IgD-negative memory B cell (primary cell): ENCODE data around the gene MYO5A. TPM values are rescaled to one million over a fixed set of nuclear protein-coding genes. Genes with fewer than 3 reads are reported as not detected.
"Not testable (repeated sequence)": the region's sequence is repeated elsewhere in the genome, so short reads cannot be mapped to it uniquely, and the experiment has no call there.

ENCODE experiments used
- H3K27ac Mint-ChIP-seq, 3 donors: one replicate each; pipeline ENCODE4 v1.8.0; 2020 to 2022; ENCODE audit warnings: mild to moderate bottlenecking in 3 of 3, mixed read lengths in 3 of 3, moderate library complexity in 1 of 3
- H3K27me3 Mint-ChIP-seq: one replicate; pipeline ENCODE4 v1.8.0; 2021; ENCODE audit warnings: mixed read lengths
- H3K36me3 Mint-ChIP-seq: one replicate; pipeline ENCODE4 v1.8.0; 2020; ENCODE audit warnings: mild to moderate bottlenecking, mixed read lengths
- H3K4me1 Mint-ChIP-seq, 3 donors: one replicate each; pipeline ENCODE4 v1.8.0; 2020 to 2022; ENCODE audit warnings: mixed read lengths in 3 of 3, mild to moderate bottlenecking in 1 of 3
- H3K4me3 Mint-ChIP-seq, 4 donors: one replicate each; pipeline ENCODE4 v1.8.0; 2020 to 2022; ENCODE audit warnings: mild to moderate bottlenecking in 4 of 4, mixed read lengths in 4 of 4, moderate library complexity in 3 of 4
- H3K9me3 Mint-ChIP-seq, 3 donors: one replicate each; pipeline ENCODE4 v1.8.0; 2020 to 2021; ENCODE audit warnings: mixed read lengths in 3 of 3, mild to moderate bottlenecking in 1 of 3
- polyA plus RNA-seq: library from polyadenylated mRNA; unstranded; fragments of 300-500 nt; fragmentation: Illumina TruSeq; gene quantifications from one replicate; pipeline ENCODE4 v1.2.3, GENCODE V29; 2021

The MYO5A gene
- polyA plus RNA-seq, 1 donor from 2014 or later: 16.7 TPM

DNA sequence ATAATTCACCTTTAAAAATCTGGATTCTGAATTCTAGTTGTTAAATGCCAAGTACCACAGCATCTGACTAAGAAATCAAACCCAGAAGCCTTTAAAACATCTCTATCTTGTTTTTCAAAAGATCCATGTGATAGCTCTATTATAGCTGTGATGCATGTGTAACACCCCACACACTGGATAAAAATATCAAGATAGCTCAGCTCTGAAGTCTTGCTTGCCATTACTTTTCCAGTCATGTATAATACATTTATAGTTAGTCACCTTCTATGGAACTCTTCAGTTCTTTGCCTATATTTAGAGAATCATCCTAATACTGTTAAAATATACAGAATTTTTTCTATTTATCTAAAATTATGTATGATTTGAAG is 28.6 kb upstream of the MYO5A start:
- Mint-ChIP-seq H3K36me3 (peaks cover 3% of the 10 kb centered on the region), H3K9me3 (no peaks in the 10 kb centered on the region), H3K4me1 (peaks cover 40 to 57% (median 44%) of the 10 kb centered on the region in 3 donors), H3K27ac (no peak overlapping the region), H3K4me3 (no peak overlapping the region), H3K27me3 (no peaks in the 10 kb centered on the region)

DNA sequence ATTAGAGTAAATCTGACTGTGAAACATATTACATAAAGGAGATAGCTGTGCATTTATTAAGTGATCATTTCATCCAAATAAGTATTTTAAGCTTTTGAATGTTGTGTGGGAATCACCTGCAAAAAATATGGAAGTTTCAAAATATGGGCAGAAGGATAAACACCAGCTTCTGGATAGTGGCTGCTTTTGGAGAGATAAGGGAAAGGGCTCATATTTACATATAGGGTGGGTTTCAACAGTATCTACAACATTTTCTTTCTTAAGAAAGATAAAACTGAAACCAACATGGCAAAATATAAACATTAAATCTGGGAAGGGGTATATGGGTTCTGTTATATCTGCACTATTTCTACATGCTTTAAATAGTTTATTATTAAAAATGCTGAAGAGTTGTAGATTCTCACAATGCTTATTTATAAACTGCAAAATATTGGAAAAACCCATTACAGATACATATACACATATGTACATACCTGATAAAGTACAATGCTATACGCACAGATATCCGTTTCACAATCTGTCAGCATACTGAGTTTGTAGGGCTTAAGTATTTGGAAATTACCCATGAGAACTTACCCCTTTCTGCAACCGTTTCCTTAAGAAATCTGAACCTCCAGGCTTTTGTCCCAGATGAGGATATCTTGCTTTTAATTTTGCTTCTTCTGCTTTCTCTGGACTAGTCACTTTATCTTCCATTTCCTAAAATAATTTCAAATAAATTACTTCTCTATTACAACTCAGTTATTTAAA is 28.0 kb upstream of the MYO5A start:
- Mint-ChIP-seq H3K27me3 (no peaks in the 10 kb centered on the region), H3K27ac (peak overlapping the region in 2 of 3 donors; percentile 26 to 66), H3K36me3 (peaks cover 3% of the 10 kb centered on the region), H3K4me1 (peaks cover 38 to 57% (median 44%) of the 10 kb centered on the region in 3 donors), H3K9me3 (no peaks in the 10 kb centered on the region), H3K4me3 (no peak overlapping the region)

DNA sequence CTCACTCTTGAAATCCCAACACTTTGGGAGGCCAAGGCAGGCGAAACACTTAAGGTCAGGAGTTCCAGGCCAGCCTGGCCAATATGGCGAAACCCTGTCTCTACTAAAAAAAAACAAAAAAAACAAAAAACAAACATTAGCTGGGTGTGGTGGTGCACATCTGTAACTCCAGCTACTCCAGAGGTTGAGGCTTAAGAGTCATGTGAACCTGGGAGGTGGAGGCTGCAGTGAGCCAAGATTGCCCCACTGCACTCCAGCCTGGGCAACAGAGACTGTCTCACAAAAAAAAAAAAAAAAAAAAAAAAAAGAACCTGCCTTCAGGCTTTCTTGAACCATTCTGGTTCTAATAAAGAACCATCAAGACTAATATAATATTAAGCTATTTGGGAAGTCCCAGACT is 23.6 kb upstream of the MYO5A start:
- Mint-ChIP-seq H3K9me3 (no peaks in the 10 kb centered on the region), H3K4me3 (no peak overlapping the region), H3K27me3 (no peaks in the 10 kb centered on the region), H3K27ac (no peak overlapping the region), H3K36me3 (peaks cover 7% of the 10 kb centered on the region), H3K4me1 (peaks cover 16 to 31% (median 17%) of the 10 kb centered on the region in 3 donors)

DNA sequence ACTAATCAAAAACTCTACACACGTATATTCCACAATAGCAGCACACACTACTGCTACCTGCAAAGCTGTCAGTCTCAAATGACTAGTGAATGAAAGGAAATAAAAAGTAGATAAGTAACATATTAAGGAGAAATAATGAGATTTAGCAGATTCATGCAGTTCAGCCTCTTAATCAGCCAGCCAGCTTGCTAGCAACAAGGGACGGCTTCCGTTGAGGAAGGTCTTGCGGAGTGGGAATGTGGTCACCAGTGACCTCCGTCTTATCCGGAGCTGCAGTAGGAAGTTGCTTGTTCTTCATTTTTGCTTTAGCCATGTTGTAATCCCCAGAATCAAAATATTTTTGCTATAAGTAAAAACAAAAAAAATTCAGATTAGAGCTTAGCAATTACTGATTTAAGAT is 23.1 kb upstream of the MYO5A start:
- no peaks in the 10 kb centered on the region for H3K27me3 Mint-ChIP-seq
- no peak overlapping the region for H3K4me3 Mint-ChIP-seq
- no peaks in the 10 kb centered on the region for H3K9me3 Mint-ChIP-seq
- H3K4me1 Mint-ChIP-seq: peaks cover 16 to 29% (median 16%) of the 10 kb centered on the region in 3 donors
- peaks cover 9% of the 10 kb centered on the region for H3K36me3 Mint-ChIP-seq
- no peak overlapping the region for H3K27ac Mint-ChIP-seq

DNA sequence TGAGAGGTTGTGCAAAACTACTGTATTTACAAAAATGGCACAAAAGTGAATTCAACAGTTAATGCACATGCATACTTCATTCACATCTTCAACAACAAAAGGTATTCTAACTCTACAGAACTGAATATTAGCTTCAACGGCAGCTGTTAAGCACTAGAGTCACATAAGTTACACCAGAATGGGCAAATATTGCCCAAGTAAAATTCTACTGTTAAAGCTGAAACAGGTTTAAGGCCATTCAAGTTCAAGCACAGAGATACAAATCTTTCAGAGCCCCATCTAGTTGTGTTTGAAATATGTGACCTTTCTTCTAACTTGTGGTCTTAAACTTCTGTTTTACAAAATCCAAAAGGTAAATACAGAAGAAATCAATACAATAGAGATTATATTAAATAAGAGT is 22.5 kb upstream of the MYO5A start:
- not testable (repeated sequence) for H3K4me3 Mint-ChIP-seq, H3K27me3 Mint-ChIP-seq, H3K9me3 Mint-ChIP-seq, H3K27ac Mint-ChIP-seq
- H3K4me1 Mint-ChIP-seq: peaks cover 13 to 23% (median 16%) of the 10 kb centered on the region in 3 donors
- peaks cover 14% of the 10 kb centered on the region for H3K36me3 Mint-ChIP-seq

DNA sequence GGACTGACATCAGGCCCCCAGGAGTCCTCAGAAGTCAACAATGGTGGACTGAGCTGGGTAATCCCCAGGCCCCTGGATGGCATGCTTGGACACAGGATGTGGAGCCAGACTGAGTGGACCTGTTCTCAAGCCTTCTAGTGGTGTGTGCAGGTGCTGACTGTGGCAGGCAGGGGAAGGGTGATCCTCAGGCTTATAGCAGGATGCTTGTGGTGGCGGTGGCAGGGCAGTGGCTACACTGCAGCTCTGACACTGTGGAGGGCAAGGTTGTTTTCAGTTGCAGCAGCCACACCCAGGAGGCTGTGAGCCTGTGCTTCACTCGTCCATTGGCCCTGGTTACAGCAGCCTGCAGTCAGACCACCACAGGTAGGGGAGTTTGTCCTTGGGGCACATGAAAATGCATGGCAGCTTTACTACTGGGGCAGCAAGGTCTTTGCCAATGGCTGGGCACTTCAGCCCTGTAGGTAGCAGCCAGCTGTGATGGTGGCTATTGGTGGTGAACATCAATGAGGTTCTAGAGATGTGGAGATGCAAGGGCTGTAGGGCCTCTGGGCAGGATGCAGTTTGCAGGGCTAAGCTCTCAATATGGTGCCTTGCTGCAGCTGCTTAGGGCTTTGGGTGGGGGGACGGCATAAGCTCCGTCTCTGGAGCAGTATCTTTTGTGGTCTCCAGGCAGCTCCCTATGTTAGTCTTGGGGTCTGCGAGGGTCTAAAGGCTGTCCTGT is 17.5 kb upstream of the MYO5A start:
- peak overlapping the region in 1 of 3 donors; percentile 68 for H3K27ac Mint-ChIP-seq
- peaks cover 0 to 8% (median 3%) of the 10 kb centered on the region in 3 donors for H3K9me3 Mint-ChIP-seq
- peaks cover 14% of the 10 kb centered on the region for H3K36me3 Mint-ChIP-seq
- peak overlapping the region in 1 of 4 donors; percentile 65 for H3K4me3 Mint-ChIP-seq
- peaks cover 0 to 5% (median 0%) of the 10 kb centered on the region in 3 donors for H3K4me1 Mint-ChIP-seq
- no peaks in the 10 kb centered on the region for H3K27me3 Mint-ChIP-seq

DNA sequence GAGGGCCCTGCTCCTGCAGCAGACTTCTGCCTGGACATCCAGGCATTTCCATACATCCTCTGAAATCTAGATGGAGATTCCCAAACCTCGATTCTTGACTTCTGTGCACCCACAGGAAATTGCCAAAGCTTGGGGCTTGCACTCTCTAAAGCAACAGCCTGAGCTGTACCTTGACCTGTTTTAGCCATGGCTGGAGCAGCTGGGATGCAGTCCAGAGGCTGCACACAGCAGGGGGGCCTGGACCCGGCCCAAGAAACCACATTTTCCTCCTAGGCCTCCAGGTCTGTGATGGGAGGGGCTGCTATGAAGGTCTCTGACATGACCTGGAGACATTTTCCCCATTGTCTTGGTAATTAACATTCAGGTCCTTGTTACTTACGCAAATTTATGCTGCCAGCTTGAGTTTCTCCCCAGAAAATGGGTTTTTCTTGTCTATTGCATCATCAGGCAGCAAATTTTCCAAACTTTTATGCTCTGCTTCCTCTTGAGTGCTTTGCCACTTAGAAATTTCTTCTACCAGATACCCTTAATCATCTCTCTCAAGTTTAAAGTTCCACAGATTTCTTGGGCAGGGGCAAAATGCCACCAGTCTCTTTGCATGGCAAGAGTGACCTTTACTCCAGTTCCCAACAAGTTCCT is 11.8 kb upstream of the MYO5A start:
- Mint-ChIP-seq H3K4me1 (no peaks in the 10 kb centered on the region), H3K27ac (peak overlapping the region in 1 of 3 donors; percentile 41), H3K9me3 (peaks cover 3 to 16% (median 6%) of the 10 kb centered on the region in 3 donors), H3K36me3 (peaks cover 5% of the 10 kb centered on the region), H3K4me3 (no peak overlapping the region), H3K27me3 (no peaks in the 10 kb centered on the region)

DNA sequence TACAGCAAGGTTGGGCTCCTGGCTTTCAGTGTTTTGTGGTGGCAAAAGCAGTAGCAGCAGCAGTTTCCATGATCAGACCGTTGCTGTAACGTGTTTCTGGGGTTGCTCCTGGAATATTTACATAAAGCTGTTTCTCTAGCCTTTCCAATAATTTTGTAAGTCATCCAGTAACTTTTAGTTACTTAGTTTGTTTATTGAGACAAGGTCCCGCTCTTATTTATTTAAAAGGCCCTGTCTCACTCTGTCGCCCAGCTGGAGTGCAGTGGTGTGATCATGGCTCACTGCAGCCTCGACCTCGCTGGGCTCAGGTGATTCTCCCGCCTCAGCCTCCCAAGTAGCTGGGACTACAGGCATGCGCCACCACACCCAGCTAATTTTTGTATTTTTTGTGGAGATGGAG is 8.8 kb upstream of the MYO5A start:
- H3K4me1 Mint-ChIP-seq: peaks cover 0 to 4% (median 0%) of the 10 kb centered on the region in 3 donors
- H3K9me3 Mint-ChIP-seq: peaks cover 3 to 10% (median 6%) of the 10 kb centered on the region in 3 donors
- no peak overlapping the region for H3K4me3 Mint-ChIP-seq
- H3K27me3 Mint-ChIP-seq: no peaks in the 10 kb centered on the region
- peaks cover 5% of the 10 kb centered on the region for H3K36me3 Mint-ChIP-seq
- H3K27ac Mint-ChIP-seq: no peak overlapping the region

DNA sequence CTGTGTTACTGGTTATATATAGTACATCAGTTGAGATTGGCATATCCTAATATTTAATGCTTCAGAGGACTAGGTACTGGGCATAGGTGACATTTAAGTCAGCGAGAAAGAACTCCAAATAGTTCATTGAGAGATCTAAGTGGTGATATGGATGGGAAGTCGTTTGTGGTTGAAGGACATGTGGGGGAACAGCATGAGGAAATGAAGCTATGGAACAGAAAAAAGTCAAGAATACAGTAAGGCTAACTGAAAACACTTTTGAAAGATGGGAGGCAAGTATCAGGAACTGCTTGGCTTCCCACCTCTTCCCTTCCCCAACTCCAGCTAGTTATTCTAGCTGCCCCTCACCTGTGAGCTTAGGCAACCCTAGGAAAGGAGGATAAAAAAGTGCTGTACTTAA is 3.7 kb upstream of the MYO5A start:
- Mint-ChIP-seq H3K4me1 (peaks cover 8 to 16% (median 15%) of the 10 kb centered on the region in 3 donors), H3K36me3 (no peaks in the 10 kb centered on the region), H3K27me3 (no peaks in the 10 kb centered on the region), H3K4me3 (peak overlapping the region in 1 of 4 donors; percentile 31), H3K27ac (no peak overlapping the region), H3K9me3 (no peaks in the 10 kb centered on the region)

DNA sequence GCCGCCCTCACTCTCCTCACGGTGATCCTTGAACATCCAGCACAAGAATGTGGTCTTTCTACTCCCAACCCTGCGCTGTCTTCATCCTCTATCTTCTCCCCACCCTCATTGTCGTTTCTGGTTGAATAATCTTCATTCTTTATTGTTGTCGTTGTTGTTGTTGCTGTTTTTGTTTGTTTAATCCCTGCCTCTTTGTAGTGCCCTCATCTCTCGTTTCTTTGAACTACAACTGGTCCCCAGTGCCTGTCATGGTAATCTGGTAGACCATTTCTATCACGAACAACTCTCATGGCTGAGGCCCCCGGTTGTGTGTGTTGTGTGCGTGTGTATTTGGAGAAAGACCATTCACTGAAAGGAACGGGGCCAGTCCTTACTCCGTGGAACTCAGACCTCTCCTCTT is 1.3 kb upstream of the MYO5A start:
- H3K9me3 Mint-ChIP-seq: no peaks in the 10 kb centered on the region
- H3K36me3 Mint-ChIP-seq: no peaks in the 10 kb centered on the region
- H3K4me1 Mint-ChIP-seq: peaks cover 11 to 33% (median 31%) of the 10 kb centered on the region in 3 donors
- peak overlapping the region; percentile 81 to 100 (median 92) for H3K4me3 Mint-ChIP-seq
- no peaks in the 10 kb centered on the region for H3K27me3 Mint-ChIP-seq
- H3K27ac Mint-ChIP-seq: peak overlapping the region; percentile 76 to 90 (median 82)

DNA sequence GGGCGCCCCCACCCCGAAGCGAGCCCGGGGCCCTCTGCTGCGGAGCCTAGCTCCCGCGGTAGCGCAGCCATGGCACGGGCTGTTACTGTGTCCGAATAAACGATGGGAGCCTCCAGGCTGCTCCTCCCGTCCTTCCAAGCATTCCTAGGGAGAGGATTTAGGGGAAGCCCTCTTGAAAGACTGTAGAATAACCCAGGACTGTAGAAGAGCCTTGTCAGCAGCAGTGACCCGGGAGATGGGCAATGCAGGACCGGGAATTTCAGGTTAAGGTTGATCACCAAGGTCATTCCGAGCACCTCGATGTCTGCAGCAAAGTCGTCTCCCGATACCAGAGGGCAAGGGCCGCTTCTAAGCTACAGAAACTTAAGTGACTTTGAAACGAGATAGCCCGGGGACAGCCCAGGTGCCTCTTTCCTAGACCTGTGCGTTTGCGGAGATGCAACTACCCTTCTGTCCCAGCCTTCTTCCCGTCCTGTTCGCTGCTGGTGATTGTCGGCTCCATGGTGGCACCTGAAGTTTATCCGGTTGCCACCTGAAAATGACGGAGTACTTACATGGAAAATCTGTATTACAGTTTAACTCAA is 753 bp upstream of the MYO5A start:
- Mint-ChIP-seq H3K4me3 (peak overlapping the region; percentile 81 to 100 (median 92)), H3K36me3 (no peaks in the 10 kb centered on the region), H3K9me3 (no peaks in the 10 kb centered on the region), H3K4me1 (peaks cover 11 to 33% (median 33%) of the 10 kb centered on the region in 3 donors), H3K27ac (peak overlapping the region; percentile 76 to 90 (median 82)), H3K27me3 (no peaks in the 10 kb centered on the region)

DNA sequence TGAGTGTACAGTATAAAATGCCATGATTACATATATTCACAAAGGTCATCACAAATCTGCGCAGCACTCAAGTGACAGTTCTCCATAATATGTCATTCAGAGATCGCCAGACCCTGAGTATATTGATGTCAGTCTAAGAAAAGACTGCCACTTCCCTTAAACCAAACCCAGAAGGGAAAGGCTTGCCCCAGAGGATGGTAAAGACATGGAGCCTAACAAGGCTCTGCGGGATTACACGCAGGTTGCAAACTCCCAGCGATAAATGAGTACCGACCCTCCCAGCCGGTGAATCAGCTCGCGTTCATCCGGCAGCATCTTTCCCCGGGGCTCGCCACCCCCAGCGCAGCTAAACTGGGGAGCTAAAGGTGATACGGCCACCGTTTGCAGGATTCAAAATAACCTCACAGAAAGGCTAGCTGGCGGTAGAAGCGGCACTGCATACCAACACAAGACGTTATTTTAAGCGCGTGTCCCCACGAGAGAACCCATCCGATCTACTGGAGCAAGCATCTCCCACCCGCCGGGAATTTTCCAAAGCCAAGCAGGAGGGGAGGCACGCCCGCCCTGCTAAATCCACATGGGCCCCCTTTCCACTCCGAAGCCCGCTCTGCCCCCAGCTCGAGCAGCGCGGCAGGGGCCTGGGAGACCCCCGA is 643 bp downstream of the MYO5A start:
- Mint-ChIP-seq H3K27me3 (no peaks in the 10 kb centered on the region), H3K9me3 (no peaks in the 10 kb centered on the region), H3K4me3 (peak overlapping the region; percentile 91 to 100 (median 96)), H3K36me3 (no peaks in the 10 kb centered on the region), H3K4me1 (peaks cover 19 to 44% (median 40%) of the 10 kb centered on the region in 3 donors), H3K27ac (peak overlapping the region; percentile 81 to 96 (median 86))

DNA sequence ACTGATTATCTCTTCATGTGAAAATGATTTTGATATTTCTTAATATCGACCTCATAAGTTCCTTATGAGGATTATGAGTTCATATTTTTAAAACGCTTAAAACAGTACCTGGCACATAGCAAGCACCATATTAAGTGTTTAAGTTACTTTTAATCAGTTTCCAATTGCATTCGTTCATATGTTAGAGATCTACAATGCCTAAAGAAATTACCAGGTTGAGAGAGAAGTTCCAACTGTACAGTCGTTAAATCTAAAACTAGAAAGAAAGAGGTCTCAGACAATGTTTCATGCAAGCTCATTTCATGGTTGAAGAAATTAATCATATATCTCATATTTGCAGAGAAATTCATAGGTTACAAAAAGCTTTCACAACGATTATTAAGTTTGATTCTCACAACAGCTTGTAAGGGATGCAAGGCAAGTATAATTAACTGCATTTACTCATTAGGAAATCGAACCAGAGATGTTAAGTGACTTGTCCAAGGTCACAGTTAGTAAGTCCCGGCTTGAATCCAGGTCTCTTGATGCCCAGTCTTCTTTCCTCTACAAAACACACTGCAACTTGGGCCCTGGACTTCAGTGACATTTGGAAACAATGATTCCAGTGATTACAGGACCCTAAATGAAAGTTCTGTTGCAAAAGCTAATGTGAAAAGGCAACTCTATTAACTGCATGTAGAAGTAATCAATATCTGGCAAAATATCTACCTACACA is 1.3 kb downstream of the MYO5A start:
- H3K4me1 Mint-ChIP-seq: peaks cover 21 to 46% (median 44%) of the 10 kb centered on the region in 3 donors

More for the DNA sequence above, 1.3 kb downstream of the MYO5A start:
- no peaks in the 10 kb centered on the region for H3K27me3 Mint-ChIP-seq
- no peaks in the 10 kb centered on the region for H3K9me3 Mint-ChIP-seq
- peak overlapping the region; percentile 91 to 100 (median 96) for H3K4me3 Mint-ChIP-seq
- no peaks in the 10 kb centered on the region for H3K36me3 Mint-ChIP-seq
- peak overlapping the region; percentile 81 to 96 (median 86) for H3K27ac Mint-ChIP-seq
